Glutamatergic neuron (in vitro differentiated cells): ENCODE data around the gene UGT1A3. TPM values are rescaled to one million over a fixed set of nuclear protein-coding genes. Genes with fewer than 3 reads are reported as not detected.

Experiments
- DNase-seq: peaks from one replicate; pipeline ENCODE4 v3.0.0; 2022
- H3K27ac Mint-ChIP-seq: one replicate; pipeline ENCODE4 v1.8.0; 2020; ENCODE audit warnings: mild to moderate bottlenecking, mixed read lengths, inconsistent platforms; ENCODE audit not compliant: unreplicated experiment
- H3K27me3 Mint-ChIP-seq: one replicate; pipeline ENCODE4 v1.8.0; 2020; ENCODE audit warnings: mild to moderate bottlenecking, moderate library complexity, mixed read lengths, inconsistent platforms; ENCODE audit not compliant: unreplicated experiment
- H3K36me3 Mint-ChIP-seq: one replicate; pipeline ENCODE4 v1.8.0; 2020; ENCODE audit warnings: mild to moderate bottlenecking, mixed read lengths, inconsistent platforms; ENCODE audit not compliant: unreplicated experiment
- H3K4me1 Mint-ChIP-seq: one replicate; pipeline ENCODE4 v1.8.0; 2020; ENCODE audit warnings: mild to moderate bottlenecking, low read depth, mixed read lengths, inconsistent platforms; ENCODE audit not compliant: unreplicated experiment
- H3K4me3 Mint-ChIP-seq: one replicate; pipeline ENCODE4 v1.8.0; 2020; ENCODE audit warnings: mild to moderate bottlenecking, mixed read lengths, inconsistent platforms; ENCODE audit not compliant: unreplicated experiment
- H3K9me3 Mint-ChIP-seq: one replicate; pipeline ENCODE4 v1.8.0; 2020; ENCODE audit warnings: mild to moderate bottlenecking, moderate library complexity, mixed read lengths, inconsistent platforms; ENCODE audit not compliant: unreplicated experiment
- total RNA-seq: library from RNA; stranded (reverse); fragmentation: NEBNext Ultra II Directional; extraction: Animal tissue kit (Norgen Biotek cat#: 25700); gene quantifications from one replicate; pipeline ENCODE4 v1.2.1, GENCODE V29; 2021; ENCODE audit not compliant: unreplicated experiment
- TF ChIP-seq, protein P1 (sequence below): fragments of 200-600 bp; sonication (generic); IDR thresholded peaks from one replicate; pipeline ENCODE4 v1.5.0; 2021; ENCODE audit not compliant: partially characterized antibody, unreplicated experiment

Gene UGT1A3
- total RNA-seq, 1 donor from 2014 or later, result not detected

DNA sequence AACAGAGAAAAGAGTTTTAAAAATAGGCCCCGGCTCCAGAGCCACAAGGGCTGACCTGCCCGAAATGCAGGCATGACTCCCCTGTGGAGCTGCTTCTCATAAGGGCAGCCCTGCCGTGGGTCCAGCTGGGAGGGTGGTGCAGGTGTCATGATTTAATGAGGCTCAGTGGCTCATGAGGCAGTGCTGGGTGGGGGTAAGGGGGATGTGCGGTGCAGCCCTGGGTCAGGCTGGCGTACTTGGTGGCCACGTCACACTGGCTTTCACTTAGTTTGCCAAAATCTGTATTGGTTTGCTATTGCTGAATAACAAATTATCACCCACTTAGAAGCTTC lies 91.9 kb downstream of the UGT1A3 start:
- peaks cover 4% of the 10 kb centered on the region for H3K9me3 Mint-ChIP-seq
- peaks cover 3% of the 10 kb centered on the region for H3K4me1 Mint-ChIP-seq
- peaks cover 7% of the 10 kb centered on the region for H3K27me3 Mint-ChIP-seq
- H3K27ac Mint-ChIP-seq, result no peak overlapping the region
- H3K36me3 Mint-ChIP-seq, result no peaks in the 10 kb centered on the region
- no peak for DNase-seq
- no peak overlapping the region for H3K4me3 Mint-ChIP-seq
- TF ChIP-seq, protein P1, sequence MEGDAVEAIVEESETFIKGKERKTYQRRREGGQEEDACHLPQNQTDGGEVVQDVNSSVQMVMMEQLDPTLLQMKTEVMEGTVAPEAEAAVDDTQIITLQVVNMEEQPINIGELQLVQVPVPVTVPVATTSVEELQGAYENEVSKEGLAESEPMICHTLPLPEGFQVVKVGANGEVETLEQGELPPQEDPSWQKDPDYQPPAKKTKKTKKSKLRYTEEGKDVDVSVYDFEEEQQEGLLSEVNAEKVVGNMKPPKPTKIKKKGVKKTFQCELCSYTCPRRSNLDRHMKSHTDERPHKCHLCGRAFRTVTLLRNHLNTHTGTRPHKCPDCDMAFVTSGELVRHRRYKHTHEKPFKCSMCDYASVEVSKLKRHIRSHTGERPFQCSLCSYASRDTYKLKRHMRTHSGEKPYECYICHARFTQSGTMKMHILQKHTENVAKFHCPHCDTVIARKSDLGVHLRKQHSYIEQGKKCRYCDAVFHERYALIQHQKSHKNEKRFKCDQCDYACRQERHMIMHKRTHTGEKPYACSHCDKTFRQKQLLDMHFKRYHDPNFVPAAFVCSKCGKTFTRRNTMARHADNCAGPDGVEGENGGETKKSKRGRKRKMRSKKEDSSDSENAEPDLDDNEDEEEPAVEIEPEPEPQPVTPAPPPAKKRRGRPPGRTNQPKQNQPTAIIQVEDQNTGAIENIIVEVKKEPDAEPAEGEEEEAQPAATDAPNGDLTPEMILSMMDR, result no peak

DNA sequence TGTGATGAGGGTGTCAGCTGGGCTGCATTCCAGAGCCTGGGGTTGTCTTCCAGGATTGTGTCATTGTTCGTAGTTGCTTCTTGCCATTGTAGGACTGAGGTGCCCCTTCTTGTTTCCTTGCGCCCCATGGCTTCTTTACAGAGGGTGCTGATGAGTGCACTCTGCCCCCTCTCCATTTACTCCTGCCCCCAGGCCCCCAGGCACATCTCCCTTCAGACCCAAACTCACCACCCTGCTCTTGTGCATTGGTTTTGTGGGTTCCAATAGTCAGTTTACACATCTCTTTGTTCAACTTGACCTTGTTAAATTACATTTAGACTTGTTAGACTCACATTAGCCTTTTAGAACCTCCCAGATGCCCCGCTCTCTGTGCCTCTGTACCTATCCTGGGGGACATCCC lies 92.4 kb downstream of the UGT1A3 start:
- H3K27me3 Mint-ChIP-seq, result peaks cover 7% of the 10 kb centered on the region
- H3K9me3 Mint-ChIP-seq, result peaks cover 4% of the 10 kb centered on the region
- peaks cover 3% of the 10 kb centered on the region for H3K4me1 Mint-ChIP-seq
- no peak for DNase-seq
- no peak overlapping the region for H3K4me3 Mint-ChIP-seq
- TF ChIP-seq, protein P1, result no peak
- H3K27ac Mint-ChIP-seq, result no peak overlapping the region
- no peaks in the 10 kb centered on the region for H3K36me3 Mint-ChIP-seq

DNA sequence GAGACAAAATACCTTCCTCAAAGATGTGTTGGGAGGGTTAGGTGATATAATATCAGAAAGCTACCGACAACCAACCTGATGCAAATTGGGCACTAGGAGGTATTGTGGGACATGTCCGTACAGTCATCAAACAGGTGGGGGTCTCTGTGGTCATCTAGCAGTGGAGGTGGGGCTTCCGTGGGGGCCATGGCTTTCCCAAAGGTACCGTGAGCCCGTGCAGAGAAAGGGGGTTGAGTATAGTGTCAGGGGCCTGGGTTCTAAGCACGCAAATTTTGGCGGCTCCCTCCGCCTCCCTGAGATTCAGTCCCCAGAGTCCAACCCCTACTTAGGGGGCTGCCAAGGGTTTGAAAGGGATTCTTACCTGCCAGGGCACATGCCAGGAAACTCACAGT lies 92.9 kb downstream of the UGT1A3 start:
- TF ChIP-seq, protein P1, result no peak
- Mint-ChIP-seq H3K4me3 (no peak overlapping the region), H3K4me1 (peaks cover under 1% of the 10 kb centered on the region), H3K27me3 (peaks cover 7% of the 10 kb centered on the region), H3K27ac (no peak overlapping the region), H3K36me3 (no peaks in the 10 kb centered on the region), H3K9me3 (peaks cover 4% of the 10 kb centered on the region)
- DNase-seq, result no peak

DNA sequence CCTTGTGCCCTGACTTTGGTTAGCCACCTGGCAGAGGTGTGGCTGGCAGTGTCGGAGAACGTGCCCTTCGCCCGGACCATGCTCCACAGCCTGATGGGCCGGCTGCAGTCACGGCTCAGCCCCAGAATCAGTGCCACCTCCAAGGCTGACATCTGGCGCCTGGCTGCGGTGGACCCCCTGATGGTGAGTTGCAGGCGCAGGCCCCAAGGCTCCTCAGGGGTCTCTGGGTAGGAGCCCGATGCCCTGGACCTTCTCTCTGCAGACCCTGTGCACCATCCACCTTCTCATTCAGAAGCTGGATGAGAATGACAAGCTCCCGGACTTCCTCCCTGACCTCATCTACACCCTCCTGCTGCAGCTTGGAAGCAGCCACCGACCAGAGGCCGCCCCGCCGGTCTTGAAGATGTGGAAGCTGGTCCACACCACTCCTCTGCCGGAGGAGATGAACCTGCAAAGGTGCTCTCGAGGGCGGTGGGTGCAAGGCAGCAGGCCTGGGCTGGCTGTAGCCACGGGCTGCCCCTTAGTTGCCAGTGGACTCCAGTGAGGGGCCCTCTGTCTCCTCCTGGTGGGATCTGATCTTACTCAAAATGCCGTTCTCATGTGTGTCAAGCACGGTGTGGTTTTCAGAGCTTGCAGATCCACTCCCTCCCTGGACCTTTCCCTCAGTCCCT lies 93.4 kb downstream of the UGT1A3 start:
- peaks cover 4% of the 10 kb centered on the region for H3K9me3 Mint-ChIP-seq
- H3K27ac Mint-ChIP-seq, result no peak overlapping the region
- H3K4me1 Mint-ChIP-seq, result no peaks in the 10 kb centered on the region
- no peak for DNase-seq
- no peaks in the 10 kb centered on the region for H3K36me3 Mint-ChIP-seq
- H3K4me3 Mint-ChIP-seq, result no peak overlapping the region
- peaks cover 7% of the 10 kb centered on the region for H3K27me3 Mint-ChIP-seq
- TF ChIP-seq, protein P1, result no peak

Other genes with a start within 250 kb of the UGT1A3 start
- gene USP40, start 162.3 kb upstream of the UGT1A3 start, total RNA-seq, result 21.8 TPM
- not detected for gene UGT1A8, start 111.4 kb upstream of the UGT1A3 start, total RNA-seq
- not detected for gene UGT1A10, start 92.6 kb upstream of the UGT1A3 start, total RNA-seq
- gene UGT1A9, start 57.1 kb upstream of the UGT1A3 start, total RNA-seq, result not detected
- not detected for gene UGT1A7, start 47.1 kb upstream of the UGT1A3 start, total RNA-seq
- gene UGT1A6, start 36.2 kb upstream of the UGT1A3 start, total RNA-seq, result not detected
- not detected for gene UGT1A5, start 16.1 kb upstream of the UGT1A3 start, total RNA-seq
- gene UGT1A4, start 10.3 kb upstream of the UGT1A3 start, total RNA-seq, result not detected
- gene UGT1A1, start 31.2 kb downstream of the UGT1A3 start, total RNA-seq, result not detected
- gene MROH2A, start 49.3 kb downstream of the UGT1A3 start, total RNA-seq, result not detected
- 6.9 TPM for gene HJURP, start 125.5 kb downstream of the UGT1A3 start, total RNA-seq
- gene TRPM8, start 188.3 kb downstream of the UGT1A3 start, total RNA-seq, result not detected